ENCODE results near the gene PTPRR.

Gene PTPRR

DNA sequence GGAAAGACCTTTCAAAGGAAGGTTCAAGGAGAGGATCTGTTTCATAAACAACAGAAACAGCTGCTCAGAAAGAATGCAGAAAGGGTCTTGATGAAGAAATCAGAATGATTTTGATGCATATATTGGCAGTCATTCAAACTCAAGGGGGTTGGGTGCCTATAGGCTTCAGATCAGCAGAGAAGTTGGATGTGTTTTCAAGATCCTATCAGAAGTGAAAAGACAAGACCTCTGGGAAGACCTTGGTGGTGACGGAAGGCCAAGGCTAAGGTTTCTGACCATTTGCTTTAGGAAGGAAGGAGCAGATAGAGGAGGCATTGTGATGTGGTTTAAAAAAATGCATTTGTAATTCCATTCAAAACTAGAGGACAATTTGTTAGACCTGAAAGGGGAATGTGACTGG, 268.1 kb downstream of the PTPRR start:
- no peak for DNase-seq (ENCODE audit: low read depth in 2 of 3, low spot score in 2 of 3)

DNA sequence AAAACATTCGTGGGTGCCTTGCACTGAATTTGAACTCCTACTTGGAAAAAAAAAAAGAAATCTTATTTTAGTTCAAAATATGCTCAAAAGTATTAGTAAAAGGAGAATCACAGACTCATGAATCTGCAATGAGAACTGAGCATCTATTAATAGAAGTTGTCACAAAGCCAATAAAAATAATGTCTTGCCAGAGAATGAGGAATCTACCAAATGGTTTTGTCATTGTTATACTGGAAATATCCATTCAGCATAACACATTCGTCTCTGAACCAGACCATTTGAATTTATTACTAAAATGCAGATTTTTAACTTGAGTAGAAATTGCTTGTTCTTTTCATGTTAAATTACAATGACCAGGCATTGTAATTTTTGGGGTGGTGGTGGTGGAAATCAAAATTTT, 271.7 kb downstream of the PTPRR start:
- no peak for DNase-seq (ENCODE audit: low read depth in 2 of 3, low spot score in 2 of 3)

DNA sequence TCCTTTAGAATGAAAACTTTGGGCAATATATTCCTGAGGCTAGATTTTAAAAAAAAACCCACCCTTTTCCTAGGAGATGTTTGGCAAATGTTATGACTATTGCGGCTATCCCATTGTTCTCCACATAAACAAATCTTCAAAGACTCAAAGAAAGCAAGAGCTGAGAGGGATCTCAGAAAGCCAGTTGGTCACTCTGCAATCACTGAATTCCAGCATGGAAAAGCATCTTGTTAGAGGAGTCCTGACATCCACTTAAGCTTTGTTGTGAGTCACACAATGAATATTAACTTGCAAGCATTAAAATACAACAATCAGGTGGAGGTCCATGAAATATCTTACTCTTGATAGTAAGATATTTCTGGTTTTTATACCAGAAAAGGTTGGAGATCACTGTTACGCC, 272.3 kb downstream of the PTPRR start:
- no peak for DNase-seq (ENCODE audit: low read depth in 2 of 3, low spot score in 2 of 3)

DNA sequence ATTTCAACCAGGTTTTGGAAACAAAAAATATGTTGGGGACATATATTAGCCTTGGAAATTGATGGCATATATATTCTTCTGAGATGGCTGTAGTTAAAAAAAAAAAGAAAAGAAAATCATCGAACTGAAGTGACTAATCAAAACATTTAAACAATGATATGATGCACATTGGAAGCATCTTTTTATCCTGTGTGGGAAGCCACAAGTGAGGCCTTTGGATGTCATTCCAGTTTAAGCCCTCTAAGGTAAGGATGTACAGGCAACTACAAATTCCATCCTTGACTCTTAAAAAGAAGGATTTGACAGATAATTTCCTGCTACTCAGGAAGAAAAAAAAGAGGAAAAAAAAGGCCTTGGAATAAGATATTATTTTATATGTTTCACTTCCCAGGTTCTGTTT, 273.7 kb downstream of the PTPRR start:
- no peak for DNase-seq (ENCODE audit: low read depth in 2 of 3, low spot score in 2 of 3)

DNA sequence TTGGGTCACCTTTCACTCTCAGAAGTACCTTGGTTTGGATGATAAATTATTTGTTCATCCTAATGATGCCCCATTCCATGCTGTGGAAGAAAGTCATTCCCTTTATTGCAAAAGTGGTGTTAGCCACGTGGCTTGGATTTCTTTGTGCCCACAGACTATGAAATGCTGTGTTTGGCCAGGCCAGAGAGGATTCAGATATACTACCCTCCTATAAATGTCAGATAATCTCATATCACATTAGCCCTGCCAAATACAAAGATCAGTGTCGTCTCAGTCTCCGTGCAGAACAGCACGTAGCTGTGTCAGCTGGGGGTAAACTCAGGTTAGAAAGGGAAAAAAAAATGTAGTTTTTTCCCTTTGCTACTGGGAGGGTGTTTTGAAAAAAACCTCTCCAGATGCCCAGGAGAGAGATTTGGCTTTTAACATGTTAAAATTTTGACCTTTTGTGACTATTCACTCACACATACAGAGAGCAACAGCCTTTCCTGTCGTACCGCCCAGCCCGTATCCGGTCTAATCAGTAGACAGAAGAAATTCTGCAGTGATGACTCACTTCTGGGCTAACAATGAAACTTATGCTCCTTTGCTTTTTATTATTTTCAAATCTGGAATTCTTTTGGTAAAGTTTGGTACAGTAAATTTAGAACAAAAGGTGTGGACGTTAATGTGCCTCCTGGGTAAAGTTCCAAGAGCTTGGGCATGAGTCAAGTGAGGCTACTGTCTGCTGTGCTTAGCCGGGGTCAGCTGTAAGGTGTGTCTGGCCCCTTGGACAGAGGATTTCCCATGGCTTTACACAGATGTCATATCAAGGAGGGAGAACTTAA, 274.8 kb downstream of the PTPRR start:
- DNase-seq (ENCODE audit: low read depth in 2 of 3, low spot score in 2 of 3) = no peak

DNA sequence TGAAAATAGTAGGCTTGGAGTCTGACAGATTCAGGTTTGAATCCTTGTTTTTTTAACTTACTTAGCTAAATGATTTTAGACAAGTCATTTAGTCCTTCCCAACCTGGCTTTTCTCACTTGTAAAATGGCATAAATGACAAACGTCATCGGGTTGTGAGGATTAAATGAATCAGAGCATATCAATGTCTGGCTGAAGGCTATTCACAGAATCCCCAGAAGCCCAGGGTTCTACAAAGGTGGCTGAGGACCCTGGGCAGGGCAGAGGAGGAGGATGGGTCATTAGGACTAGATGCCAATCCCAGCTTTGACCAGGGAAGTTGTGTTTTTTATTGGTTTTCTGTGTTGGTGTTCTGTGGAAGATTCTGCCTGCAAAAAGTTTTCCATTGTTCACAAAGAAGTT, 275.7 kb downstream of the PTPRR start:
- no peak for DNase-seq (ENCODE audit: low read depth in 2 of 3, low spot score in 2 of 3)

DNA sequence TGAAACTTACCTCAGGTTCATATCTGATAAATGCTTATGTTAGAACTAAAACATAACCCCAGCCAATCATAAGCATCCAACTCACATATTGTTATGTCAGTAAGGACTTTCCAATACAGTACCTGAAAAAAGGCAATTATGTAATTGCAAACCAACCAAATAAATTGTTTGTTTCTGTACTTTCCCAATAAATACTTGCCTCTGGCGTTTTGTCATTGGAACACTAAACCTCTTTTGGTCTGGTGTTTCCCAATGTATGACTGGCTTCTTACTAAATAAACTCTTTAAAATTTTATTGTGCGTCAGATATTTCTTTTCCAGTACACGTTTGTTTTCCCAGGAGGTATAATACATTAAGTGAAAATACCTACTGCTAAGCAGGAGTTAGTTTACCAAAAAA, 276.6 kb downstream of the PTPRR start:
- DNase-seq (ENCODE audit: low read depth in 2 of 3, low spot score in 2 of 3) = no peak

DNA sequence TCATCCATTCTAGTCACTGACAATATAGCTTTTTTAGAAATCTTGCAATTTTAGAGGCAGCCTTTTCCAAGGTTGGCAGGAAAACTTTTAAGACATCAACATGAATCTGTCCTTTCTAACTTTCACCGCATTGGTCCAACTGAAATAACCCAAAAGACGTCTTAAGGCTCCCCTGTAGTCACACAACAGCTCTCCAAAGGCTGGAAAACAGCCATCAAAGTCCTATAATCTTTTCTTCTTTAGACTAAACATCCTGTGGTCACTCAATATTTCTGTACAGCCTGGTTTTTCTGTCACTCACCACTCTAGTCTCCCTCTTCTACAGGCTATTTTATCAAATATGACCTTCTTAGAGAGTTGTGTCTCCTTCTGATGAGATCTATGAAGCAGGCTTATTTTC, 278.8 kb downstream of the PTPRR start:
- DNase-seq (ENCODE audit: low read depth in 2 of 3, low spot score in 2 of 3) = no peak

DNA sequence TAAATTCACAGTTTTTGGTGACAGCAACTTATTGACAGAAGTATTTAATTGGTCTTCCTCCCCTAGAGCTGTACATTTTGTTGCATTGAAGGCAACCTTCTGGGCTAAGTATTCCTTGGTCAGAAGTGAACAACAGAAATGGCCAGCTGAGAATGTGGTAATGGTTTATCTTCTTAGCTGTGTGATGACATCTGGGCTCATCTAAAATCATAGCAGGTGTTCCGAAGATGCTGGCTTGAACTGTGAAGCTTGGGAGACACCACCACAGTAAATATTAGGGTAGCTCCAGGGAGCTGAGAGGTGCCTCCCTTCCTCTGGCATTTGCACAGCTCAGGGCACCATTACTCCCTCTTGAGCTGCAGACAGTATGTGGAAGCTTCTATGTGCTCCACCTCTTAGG, 279.6 kb downstream of the PTPRR start:
- DNase-seq (ENCODE audit: low read depth in 2 of 3, low spot score in 2 of 3) = no peak

DNA sequence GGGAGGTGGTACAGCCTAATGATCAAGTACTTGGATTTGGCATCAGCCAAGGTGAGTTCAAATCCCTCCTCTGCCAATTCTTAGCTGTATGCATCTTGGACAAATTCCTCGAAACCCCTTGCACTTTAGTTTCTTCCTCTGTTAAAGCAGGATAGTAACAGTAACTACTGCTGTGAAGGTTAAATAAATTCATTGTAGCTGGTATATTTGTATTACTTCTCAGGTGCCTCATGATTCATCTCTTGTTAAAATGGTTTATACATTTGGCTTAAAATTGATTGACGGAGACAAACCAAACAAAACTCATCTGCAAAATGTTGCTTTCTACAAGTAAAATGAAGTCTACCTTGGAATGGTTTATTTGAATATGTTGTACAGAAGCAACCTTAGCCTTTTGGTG, 281.0 kb downstream of the PTPRR start:
- no peak for DNase-seq (ENCODE audit: low read depth in 2 of 3, low spot score in 2 of 3)

DNA sequence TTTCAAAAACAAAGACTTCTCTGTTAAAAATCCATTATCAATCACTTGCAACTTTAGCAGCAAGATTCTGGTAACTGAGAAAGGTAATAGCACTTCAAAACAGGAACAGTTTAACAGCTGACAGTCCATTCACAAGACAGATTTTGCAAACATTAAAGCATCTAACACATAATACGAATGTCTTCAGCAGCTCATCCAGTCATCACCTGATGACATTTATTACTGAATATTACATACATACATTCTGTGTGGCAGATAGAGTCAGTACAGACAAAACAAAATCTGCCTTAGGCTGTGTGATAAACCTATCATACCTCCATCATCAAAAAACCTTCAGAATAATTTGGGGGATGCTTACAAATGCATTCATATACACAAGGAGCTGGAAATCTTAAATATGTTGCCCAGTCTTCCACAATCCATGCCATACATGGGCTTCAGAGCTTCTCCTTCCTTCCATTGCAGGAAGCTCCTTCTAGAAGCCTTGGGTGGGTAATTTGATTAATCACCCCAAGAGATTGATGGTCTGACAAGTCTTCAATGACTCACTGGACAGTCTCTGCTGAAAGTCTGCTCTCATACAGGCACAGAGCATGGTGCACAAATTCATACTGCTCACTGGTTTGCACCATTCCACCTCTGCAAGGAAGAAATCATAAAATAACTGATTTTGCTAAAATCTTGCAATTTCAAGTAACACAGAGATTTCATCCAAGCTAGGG, 281.7 kb downstream of the PTPRR start:
- no peak for DNase-seq (ENCODE audit: low read depth in 2 of 3, low spot score in 2 of 3)

DNA sequence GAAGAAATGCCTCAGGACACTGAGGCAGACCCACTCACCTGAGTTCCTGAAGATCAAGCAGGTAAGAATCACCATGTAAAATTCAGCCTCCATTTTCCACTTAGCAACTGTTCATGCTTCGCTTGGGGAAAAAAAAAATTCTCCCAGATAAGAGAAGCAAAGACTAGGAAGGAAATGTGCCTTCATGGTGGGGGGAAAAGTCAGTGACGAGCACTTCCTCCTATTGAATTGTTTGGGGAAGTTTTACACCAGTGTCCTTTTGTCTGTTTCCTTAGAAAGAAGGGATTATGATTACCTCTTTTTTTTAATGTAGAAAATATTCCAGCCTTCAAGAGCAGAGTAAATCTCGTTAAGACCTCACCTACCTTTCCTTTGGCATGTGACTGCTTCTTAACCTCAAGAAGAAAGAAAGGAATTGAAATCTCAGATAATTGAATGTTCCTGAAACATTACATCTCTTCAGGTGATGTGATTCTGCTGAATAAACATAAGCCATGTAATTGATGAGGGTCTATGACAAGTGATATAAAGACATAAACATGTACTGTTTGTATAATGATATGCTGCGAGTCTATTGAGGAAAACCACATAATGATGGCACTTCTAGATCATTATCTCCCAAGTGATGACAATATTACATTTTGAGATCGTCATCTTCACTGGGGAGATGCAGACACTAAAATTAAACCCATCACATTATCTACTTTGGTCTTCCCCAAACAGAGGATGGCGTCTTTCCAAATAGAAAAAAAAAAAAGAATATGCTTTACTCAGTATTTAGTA, 283.0 kb downstream of the PTPRR start, which contains the start of gene PTPRB:
Gene PTPRB, minus strand, starts transcription at position 127 of the 783 bp plus-strand sequence. Its CDS starts 34 bp downstream, at position 93.
- no peak for DNase-seq (ENCODE audit: low read depth in 2 of 3, low spot score in 2 of 3)

DNA sequence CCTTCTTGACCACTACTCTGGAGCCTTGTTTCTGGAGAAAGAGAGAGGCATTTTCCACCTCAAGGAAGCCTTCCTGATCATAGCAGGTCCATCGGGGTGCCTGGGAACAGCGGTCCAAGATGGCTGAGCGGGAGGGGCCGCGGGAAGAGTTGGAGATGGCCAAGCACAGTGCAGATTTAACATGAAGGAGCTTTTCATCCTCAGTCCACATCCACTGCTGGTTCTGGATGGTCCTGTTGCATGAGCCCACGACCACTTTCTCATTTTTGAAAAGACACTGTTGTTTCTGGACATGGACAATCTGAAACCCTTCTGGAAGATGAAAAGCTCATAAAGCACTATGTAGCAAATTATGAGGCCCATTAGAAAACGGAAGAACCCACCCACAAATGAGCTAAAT, 284.8 kb downstream of the PTPRR start:
- no peak for DNase-seq (ENCODE audit: low read depth in 2 of 3, low spot score in 2 of 3)

DNA sequence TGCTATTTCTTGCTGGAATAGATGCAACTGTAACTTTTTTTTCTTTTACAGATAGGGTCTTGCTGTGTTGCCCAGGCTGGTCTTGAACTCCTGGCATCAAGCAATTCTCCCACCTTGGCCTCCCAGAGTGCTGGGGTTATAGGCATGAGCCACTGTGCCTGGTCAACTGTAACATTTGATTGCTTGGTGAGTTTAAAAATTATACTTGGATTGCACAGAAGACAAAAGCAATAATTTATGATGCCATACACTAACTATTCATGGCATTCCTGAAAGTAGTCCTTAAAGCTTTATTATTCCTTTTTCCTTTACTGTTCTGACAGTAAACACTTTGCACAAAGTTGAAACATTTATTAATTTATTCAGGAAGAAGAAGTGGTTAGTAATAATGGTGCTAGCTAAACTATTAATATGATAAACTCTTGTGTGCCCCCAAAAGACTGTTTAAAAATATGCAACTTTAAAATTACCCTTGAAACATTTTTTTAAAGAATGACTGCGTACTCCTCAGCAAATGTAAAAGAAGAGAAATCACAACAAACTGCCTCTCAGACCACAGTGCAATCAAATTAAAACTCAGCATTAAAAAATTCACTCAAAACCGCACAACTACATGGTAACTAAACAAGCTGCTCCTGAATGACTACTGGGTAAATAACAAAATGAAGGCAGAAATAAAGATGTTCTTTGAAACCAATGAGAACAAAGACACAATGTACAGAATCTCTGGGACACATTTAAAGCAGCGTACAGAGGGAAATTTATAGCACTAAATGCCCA, 291.6 kb downstream of the PTPRR start:
- DNase-seq (ENCODE audit: low read depth in 2 of 3, low spot score in 2 of 3) = no peak

DNA sequence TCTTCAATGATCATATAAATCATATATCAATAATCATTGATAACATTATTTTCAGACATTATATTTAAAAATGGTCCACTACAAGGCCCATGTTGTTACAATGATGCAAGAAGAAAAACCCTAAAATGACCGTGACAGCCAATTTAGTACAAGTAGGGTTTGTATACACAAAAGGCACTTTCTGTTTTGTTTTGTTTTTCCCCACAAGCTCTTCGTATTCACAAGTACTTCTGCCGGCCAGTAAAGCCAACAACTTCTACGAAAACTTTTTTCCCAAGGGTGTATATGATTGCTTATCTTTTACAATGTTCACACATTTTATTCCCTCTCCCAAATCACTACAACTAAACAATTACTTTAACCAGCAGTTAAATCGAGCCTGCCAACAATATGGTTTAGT, 292.9 kb downstream of the PTPRR start:
- no peak for DNase-seq (ENCODE audit: low read depth in 2 of 3, low spot score in 2 of 3)

DNA sequence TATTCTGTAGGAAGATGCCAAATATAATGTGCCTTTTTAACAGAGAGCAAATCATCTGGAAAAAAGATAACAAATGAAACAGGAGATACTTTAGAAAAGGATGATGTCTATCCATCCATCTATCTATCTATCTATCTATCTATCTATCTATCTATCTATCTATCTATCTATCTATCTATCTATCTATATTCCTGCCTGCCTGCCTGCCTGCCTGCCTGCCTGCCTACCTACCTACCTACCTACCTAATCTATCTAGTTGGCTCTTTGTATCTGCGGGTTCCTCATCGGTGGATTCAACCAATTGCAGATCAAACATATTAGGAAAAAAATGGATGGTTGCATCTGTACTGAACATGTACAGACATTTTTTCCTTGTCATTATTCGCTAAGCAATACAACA, 294.4 kb downstream of the PTPRR start:
- DNase-seq (ENCODE audit: low read depth in 2 of 3, low spot score in 2 of 3) = no peak

DNA sequence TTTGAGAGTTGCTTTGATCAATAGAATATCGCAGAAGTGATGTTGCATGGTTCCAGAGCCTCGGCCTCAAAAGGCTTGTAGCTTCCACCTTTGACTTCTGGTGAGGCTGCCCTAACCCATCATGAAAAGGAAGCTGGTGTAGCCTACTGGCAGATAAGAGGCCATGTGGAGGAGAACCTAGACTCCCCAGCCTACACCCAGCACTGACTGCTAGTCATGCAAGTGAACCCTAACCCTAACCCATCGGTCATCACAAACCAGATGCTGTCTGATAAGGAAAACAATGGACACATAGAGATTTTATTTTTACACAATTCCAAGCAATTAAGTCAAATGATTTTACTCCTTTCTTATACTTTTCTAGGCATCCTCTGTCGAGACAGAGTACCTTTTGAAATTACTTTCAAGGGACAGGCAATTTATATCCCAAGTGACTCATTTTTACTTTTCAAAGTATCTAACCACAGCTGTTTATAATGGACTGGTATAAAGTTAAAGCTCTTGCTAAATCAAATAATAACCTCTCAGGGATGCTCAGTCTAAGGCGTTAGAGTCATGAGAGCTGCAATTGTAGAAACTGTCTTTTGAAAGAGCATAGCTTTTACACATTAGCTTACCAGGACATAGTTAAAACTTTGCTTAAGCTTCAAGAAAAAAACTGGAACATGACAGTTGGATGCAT, 300.9 kb downstream of the PTPRR start:
- no peak for DNase-seq (ENCODE audit: low read depth in 2 of 3, low spot score in 2 of 3)

DNA sequence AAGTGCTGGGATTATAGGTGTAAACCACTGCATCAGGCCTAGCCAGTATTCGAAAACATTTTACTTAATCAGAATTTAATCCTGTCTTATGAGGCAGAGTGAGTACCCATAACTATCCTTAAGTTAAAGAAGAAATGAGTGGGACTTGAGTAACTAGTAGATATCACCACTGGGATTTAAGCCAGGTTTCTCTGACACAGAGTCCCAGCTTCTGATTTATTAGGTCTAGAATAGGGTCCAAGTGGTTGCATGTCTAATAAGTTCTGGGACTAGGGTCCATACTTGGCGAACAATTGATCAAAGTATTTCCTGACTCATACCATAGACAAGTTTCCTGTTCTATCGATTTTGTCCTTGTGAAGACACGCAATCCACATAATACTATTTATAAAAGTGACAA, 302.2 kb downstream of the PTPRR start:
- DNase-seq (ENCODE audit: low read depth in 2 of 3, low spot score in 2 of 3) = no peak

DNA sequence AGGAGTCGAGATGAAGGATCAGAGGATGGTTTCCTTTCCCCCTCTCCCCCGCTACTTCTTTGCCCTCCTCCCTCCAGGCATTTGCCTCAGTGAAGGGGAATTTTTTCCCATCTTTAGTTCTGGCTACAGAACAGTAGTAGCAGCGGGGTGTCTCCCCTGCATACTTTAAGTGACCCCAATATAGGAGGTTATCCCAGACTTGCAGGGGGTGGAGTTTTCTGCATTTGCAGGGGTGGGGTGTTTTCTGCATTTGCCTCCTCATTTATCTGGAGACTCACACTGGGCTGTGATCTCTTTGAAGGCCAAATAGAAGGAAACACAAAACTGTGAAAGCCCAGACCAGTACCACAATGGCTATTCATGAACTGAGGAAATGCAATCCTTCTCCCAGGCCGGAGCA, 303.1 kb downstream of the PTPRR start:
- no peak for DNase-seq (ENCODE audit: low read depth in 2 of 3, low spot score in 2 of 3)

DNA sequence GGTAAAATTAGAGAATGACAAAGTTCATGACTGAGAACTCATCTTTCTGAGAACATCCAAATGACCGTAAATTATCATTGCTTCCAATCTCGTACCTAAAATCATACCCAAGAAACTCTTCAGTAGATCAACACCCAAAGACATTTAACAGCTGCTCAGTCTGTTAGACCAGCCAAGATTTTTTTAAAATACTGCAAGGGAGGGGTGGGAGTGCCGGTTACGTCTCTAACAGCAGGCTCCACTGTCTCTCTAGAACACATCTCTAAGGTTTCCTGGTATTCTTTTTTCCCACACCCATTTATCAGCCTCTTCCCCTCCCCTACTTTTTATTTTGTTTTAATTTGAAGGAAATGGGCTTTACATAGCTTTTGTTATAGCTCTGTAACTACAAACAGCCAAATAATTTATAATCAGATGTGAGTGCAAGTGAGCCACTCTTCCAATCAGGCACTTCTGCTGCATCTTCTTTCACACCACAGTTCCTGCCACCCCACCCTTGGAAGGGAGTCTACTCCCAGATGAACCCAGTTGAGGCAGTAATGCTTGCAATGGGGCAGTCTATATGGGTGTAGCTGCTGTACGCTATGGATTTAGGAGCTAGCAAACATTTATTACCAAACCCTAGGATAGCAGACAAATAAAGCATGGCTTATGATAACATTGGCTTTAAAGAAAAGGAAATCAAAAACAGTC, 305.2 kb downstream of the PTPRR start:
- DNase-seq (ENCODE audit: low read depth in 2 of 3, low spot score in 2 of 3) = no peak
